Measurements from ENCODE around the gene GAL3ST3.

Gene GAL3ST3

DNA sequence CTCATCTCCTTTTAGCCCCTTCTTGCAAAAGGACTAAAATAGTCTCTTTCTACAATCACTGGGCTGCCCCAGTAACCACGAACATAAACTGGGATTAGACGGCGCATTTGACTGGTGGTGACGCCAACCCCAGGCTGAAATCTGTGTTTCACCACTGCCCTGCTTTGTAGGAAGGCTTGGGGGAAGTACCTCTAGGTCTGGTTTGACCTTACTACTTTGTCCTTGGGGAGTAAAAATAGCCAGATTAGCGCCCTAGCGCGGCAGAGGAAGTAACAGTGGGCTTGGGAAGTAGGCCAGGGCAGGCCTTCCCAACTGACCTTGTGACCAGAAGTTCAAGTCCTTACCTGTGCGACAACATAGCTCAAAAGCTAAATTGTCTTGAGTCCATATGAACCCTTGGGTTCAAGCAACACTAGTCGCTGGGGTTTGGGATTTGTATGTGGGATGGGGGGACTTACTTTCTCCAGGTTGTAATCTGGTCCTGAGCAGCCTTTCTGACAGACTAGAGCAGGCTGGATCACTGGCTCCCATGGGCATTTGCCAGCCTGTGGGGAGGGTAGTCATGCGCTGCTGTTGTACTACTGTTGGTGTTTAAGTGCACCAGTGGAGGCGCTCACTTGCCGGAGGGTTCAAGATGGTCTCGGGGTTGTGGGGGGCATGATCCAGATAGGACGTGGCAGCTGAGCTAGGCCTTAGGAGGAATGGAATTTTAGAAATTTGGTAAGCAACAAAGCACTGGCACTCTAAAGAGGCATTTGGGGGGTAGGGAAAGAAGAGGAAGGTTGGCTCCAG lies 20.2 kb upstream of the GAL3ST3 start:
- ATAC-seq = peak; percentile 62
- 0 out of 2 replicates have a peak, but pooled peaks have one; percentile 8 for TF ChIP-seq ISL1 (CRISPR knock-in tag; IDR thresholded peaks at IDR 0.05)
- TF ChIP-seq ESRRG (CRISPR knock-in tag; IDR thresholded peaks at IDR 0.05) = no peak
- no peak for TF ChIP-seq ZNF70 (CRISPR knock-in tag; IDR thresholded peaks at IDR 0.05)

DNA sequence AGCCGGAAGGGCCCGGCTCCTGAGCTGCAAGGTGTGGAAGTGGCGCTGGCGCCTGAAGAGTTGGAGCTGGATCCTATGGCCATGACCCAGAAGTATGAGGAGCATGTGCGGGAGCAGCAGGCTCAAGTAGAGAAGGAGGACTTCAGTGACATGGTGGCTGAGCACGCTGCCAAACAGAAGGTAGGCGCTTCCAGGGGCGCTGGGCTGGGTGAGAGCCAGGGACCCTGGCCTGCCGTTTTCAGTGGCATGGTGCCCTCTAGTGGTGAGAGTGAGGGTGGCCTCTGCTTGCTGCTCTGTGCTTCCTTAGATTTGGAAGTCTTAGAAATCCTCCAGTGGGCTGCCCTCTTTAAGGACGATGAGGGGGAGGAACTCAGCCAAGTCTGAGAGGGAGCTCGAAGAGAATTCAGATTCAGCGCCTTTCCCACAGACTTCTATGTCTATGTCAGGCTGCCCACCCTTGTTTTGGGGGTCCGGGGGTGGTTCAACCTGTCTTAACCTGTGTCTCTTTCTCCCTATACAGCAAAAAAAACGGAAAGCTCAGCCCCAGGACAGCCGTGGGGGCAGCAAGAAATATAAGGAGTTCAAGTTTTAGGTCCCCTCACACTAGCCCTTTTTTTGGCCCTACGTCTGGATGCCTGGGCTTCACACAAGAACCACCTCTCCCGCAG lies 19.3 kb upstream of the GAL3ST3 start:
- peak; percentile 69 for ATAC-seq
- TF ChIP-seq ESRRG (CRISPR knock-in tag; IDR thresholded peaks at IDR 0.05) (no peak), GLIS3 (CRISPR knock-in tag; IDR thresholded peaks at IDR 0.05) (no peak), ZNF70 (CRISPR knock-in tag; IDR thresholded peaks at IDR 0.05) (no peak), ZNF565 (CRISPR knock-in tag; conservative IDR thresholded peaks at IDR 0.05; ENCODE audit: low read depth) (no peak), ARNTL (CRISPR knock-in tag; IDR thresholded peaks at IDR 0.05; ENCODE audit: borderline replicate concordance, low read depth) (no peak), TCF4 (CRISPR knock-in tag; IDR thresholded peaks at IDR 0.05; ENCODE audit: borderline replicate concordance) (no peak), ZFP3 (CRISPR knock-in tag; IDR thresholded peaks at IDR 0.05) (no peak), SNAI2 (CRISPR knock-in tag; IDR thresholded peaks at IDR 0.05) (no peak), RARB (CRISPR knock-in tag; IDR thresholded peaks at IDR 0.05) (no peak), ZNF8 (CRISPR knock-in tag; IDR thresholded peaks at IDR 0.05) (no peak)
- TF ChIP-seq, protein P1, sequence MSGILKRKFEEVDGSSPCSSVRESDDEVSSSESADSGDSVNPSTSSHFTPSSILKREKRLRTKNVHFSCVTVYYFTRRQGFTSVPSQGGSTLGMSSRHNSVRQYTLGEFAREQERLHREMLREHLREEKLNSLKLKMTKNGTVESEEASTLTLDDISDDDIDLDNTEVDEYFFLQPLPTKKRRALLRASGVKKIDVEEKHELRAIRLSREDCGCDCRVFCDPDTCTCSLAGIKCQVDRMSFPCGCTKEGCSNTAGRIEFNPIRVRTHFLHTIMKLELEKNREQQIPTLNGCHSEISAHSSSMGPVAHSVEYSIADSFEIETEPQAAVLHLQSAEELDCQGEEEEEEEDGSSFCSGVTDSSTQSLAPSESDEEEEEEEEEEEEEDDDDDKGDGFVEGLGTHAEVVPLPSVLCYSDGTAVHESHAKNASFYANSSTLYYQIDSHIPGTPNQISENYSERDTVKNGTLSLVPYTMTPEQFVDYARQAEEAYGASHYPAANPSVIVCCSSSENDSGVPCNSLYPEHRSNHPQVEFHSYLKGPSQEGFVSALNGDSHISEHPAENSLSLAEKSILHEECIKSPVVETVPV (CRISPR knock-in tag; IDR thresholded peaks at IDR 0.05) = no peak
- TF ChIP-seq, protein P2, sequence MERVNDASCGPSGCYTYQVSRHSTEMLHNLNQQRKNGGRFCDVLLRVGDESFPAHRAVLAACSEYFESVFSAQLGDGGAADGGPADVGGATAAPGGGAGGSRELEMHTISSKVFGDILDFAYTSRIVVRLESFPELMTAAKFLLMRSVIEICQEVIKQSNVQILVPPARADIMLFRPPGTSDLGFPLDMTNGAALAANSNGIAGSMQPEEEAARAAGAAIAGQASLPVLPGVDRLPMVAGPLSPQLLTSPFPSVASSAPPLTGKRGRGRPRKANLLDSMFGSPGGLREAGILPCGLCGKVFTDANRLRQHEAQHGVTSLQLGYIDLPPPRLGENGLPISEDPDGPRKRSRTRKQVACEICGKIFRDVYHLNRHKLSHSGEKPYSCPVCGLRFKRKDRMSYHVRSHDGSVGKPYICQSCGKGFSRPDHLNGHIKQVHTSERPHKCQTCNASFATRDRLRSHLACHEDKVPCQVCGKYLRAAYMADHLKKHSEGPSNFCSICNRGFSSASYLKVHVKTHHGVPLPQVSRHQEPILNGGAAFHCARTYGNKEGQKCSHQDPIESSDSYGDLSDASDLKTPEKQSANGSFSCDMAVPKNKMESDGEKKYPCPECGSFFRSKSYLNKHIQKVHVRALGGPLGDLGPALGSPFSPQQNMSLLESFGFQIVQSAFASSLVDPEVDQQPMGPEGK (CRISPR knock-in tag; IDR thresholded peaks at IDR 0.05; ENCODE audit: borderline replicate concordance) = no peak
- TF ChIP-seq, protein P3, sequence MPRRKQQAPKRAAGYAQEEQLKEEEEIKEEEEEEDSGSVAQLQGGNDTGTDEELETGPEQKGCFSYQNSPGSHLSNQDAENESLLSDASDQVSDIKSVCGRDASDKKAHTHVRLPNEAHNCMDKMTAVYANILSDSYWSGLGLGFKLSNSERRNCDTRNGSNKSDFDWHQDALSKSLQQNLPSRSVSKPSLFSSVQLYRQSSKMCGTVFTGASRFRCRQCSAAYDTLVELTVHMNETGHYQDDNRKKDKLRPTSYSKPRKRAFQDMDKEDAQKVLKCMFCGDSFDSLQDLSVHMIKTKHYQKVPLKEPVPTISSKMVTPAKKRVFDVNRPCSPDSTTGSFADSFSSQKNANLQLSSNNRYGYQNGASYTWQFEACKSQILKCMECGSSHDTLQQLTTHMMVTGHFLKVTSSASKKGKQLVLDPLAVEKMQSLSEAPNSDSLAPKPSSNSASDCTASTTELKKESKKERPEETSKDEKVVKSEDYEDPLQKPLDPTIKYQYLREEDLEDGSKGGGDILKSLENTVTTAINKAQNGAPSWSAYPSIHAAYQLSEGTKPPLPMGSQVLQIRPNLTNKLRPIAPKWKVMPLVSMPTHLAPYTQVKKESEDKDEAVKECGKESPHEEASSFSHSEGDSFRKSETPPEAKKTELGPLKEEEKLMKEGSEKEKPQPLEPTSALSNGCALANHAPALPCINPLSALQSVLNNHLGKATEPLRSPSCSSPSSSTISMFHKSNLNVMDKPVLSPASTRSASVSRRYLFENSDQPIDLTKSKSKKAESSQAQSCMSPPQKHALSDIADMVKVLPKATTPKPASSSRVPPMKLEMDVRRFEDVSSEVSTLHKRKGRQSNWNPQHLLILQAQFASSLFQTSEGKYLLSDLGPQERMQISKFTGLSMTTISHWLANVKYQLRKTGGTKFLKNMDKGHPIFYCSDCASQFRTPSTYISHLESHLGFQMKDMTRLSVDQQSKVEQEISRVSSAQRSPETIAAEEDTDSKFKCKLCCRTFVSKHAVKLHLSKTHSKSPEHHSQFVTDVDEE (CRISPR knock-in tag; IDR thresholded peaks at IDR 0.05) = no peak
- TF ChIP-seq, protein P4, sequence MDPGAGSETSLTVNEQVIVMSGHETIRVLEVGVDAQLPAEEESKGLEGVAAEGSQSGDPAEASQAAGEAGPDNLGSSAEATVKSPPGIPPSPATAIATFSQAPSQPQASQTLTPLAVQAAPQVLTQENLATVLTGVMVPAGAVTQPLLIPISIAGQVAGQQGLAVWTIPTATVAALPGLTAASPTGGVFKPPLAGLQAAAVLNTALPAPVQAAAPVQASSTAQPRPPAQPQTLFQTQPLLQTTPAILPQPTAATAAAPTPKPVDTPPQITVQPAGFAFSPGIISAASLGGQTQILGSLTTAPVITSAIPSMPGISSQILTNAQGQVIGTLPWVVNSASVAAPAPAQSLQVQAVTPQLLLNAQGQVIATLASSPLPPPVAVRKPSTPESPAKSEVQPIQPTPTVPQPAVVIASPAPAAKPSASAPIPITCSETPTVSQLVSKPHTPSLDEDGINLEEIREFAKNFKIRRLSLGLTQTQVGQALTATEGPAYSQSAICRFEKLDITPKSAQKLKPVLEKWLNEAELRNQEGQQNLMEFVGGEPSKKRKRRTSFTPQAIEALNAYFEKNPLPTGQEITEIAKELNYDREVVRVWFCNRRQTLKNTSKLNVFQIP (CRISPR knock-in tag; IDR thresholded peaks at IDR 0.05; ENCODE audit: borderline replicate concordance, low read depth) = no peak
- TF ChIP-seq, protein P5, sequence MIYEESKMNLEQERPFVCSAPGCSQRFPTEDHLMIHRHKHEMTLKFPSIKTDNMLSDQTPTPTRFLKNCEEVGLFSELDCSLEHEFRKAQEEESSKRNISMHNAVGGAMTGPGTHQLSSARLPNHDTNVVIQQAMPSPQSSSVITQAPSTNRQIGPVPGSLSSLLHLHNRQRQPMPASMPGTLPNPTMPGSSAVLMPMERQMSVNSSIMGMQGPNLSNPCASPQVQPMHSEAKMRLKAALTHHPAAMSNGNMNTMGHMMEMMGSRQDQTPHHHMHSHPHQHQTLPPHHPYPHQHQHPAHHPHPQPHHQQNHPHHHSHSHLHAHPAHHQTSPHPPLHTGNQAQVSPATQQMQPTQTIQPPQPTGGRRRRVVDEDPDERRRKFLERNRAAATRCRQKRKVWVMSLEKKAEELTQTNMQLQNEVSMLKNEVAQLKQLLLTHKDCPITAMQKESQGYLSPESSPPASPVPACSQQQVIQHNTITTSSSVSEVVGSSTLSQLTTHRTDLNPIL (CRISPR knock-in tag; IDR thresholded peaks at IDR 0.05; ENCODE audit: low read depth) = no peak

DNA sequence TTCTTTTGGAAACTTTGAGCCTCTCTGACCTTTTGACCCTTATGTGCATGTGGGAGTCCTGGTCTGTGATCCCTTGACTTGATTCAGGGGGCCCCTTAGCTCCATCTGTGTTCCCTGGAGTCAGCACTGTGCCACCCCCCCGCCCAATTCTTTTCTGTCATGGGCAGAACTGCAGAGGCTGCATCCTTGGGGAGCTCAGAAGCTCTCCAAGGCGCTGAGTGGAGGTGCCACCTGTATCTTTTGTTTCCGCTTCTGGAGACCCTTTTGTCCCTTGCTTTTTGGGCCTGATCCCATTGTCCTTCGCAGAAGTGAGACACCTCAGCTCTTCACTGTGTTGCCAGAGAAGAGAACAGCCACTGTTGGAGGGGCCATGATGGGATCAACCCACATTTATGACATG lies 18.7 kb upstream of the GAL3ST3 start:
- no peak for ATAC-seq
- TF ChIP-seq ZC3H10 (CRISPR knock-in tag; IDR thresholded peaks at IDR 0.05) (no peak), RARB (CRISPR knock-in tag; IDR thresholded peaks at IDR 0.05) (no peak), CSDC2 (CRISPR knock-in tag; IDR thresholded peaks at IDR 0.05) (no peak), TCF4 (CRISPR knock-in tag; IDR thresholded peaks at IDR 0.05; ENCODE audit: borderline replicate concordance) (no peak), SNAI2 (CRISPR knock-in tag; IDR thresholded peaks at IDR 0.05) (no peak)
- TF ChIP-seq, protein P3 (CRISPR knock-in tag; IDR thresholded peaks at IDR 0.05) = no peak
- TF ChIP-seq, protein P5 (CRISPR knock-in tag; IDR thresholded peaks at IDR 0.05; ENCODE audit: low read depth) = no peak
- TF ChIP-seq, protein P1 (CRISPR knock-in tag; IDR thresholded peaks at IDR 0.05) = no peak

All from SK-N-SH treated with all-trans-retinoic acid at 6 μM for 48 hours (cell line).